GM12892 (cell line): ENCODE results near the gene LHCGR.

Source experiments
- POLR2A ChIP-seq: IDR thresholded peaks from 2 replicates; pipeline ENCODE4 v1.6.1; 2011; ENCODE audit warnings: low read depth, low read length, control low read depth
- POLR2AphosphoS5 ChIP-seq: IDR thresholded peaks from 2 replicates; pipeline ENCODE4 v1.6.1; 2011; ENCODE audit warnings: low read depth, low read length, control low read depth
- TAF1 ChIP-seq: IDR thresholded peaks from 2 replicates; pipeline ENCODE4 v1.6.1; 2011; ENCODE audit warnings: low read depth, mild to moderate bottlenecking, control low read depth, low read length, borderline replicate concordance

DNA sequence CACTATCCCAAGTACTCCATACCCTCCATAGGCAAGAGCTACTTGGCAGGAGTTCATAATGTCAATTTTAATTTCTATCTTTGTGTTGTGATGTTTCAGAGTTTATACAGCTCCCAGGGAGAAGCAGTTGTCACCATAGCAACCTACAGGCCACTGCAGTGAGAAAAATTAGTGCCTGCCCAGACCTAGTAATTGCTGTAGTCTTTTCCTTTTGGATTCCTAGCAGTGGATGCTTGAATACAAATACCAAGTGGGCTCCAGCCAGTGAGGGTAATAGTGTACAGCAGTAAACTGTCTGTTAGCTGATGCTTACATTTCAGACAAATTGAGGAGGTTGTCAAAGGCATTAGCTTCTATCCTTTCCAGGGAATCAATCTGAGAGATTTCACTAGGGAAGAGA, 26.7 kb downstream of the LHCGR start:
- no peak for TF ChIP-seq POLR2AphosphoS5
- TF ChIP-seq POLR2A, result no peak
- TF ChIP-seq TAF1, result no peak
